WERI-Rb-1 (cell line): Measurements from ENCODE around the gene FIS1.
"Not testable (repeated sequence)": the region's sequence is repeated elsewhere in the genome, so short reads cannot be mapped to it uniquely, and the experiment has no call there.

Experiments used
- DNase-seq: peaks from one replicate; pipeline ENCODE4 v3.0.0-alpha.2; 2020
- H3K27ac ChIP-seq: fragments of 250-450 bp; sonication (Bioruptor Pico); 2 replicates; pipeline ENCODE4 v1.5.1; 2020; ENCODE audit warnings: mild to moderate bottlenecking, moderate library complexity
- H3K27me3 ChIP-seq: fragments of 250-450 bp; sonication (Bioruptor Pico); 2 replicates; pipeline ENCODE4 v1.5.1; 2021; ENCODE audit warnings: mild to moderate bottlenecking, low read depth, moderate library complexity; ENCODE audit not compliant: insufficient read depth, severe bottlenecking
- H3K36me3 ChIP-seq: fragments of 250-450 bp; sonication (Bioruptor Pico); 2 replicates; pipeline ENCODE4 v1.5.1; 2020; ENCODE audit warnings: mild to moderate bottlenecking, moderate library complexity
- H3K4me3 ChIP-seq: 2 replicates; pipeline ENCODE4 v1.5.1; 2011; ENCODE audit warnings: low read depth, mild to moderate bottlenecking, control low read depth, low read length
- H3K9me3 ChIP-seq: fragments of 250-450 bp; sonication (Bioruptor Pico); 2 replicates; pipeline ENCODE4 v1.5.1; 2021; ENCODE audit warnings: mild to moderate bottlenecking, moderate library complexity; ENCODE audit not compliant: severe bottlenecking
- CTCF ChIP-seq: IDR thresholded peaks from 2 replicates; pipeline ENCODE4 v1.5.1; 2011; ENCODE audit warnings: low read depth, mild to moderate bottlenecking, control low read depth, inconsistent platforms, low read length

FIS1 gene

GRCh38 chr7:101255796-101256195, 10.9 kb upstream of the FIS1 start:
- Histone ChIP-seq H3K36me3 (peaks cover 1% of the 10 kb centered on the region), H3K4me3 (no peak overlapping the region), H3K9me3 (no peaks in the 10 kb centered on the region), H3K27ac (no peak overlapping the region), H3K27me3 (peaks cover 66% of the 10 kb centered on the region)
- DNase-seq, result no peak
- no peak for TF ChIP-seq CTCF

- H3K36me3 ChIP-seq, H3K4me3 ChIP-seq, DNase-seq, H3K27ac ChIP-seq, H3K9me3 ChIP-seq: not testable (repeated sequence)
- H3K27me3 ChIP-seq, result peaks cover 49% of the 10 kb centered on the region
Observed at GRCh38 chr7:101253199-101253598, 8.3 kb upstream of the FIS1 start.

GRCh38 chr7:101251871-101252659, 7.2 kb upstream of the FIS1 start:
- TF ChIP-seq CTCF, result no peak
- H3K4me3 ChIP-seq, result peak overlapping the region; percentile 72
- peak; percentile 99 for DNase-seq
- peaks cover 39% of the 10 kb centered on the region for H3K27me3 ChIP-seq
- H3K9me3 ChIP-seq, result no peaks in the 10 kb centered on the region
- H3K36me3 ChIP-seq, result peaks cover 10% of the 10 kb centered on the region
- peak overlapping the region; percentile 75 for H3K27ac ChIP-seq

- no peak overlapping the region for H3K27ac ChIP-seq
- no peaks in the 10 kb centered on the region for H3K9me3 ChIP-seq
- H3K36me3 ChIP-seq, result peaks cover 16% of the 10 kb centered on the region
- TF ChIP-seq CTCF, result no peak
- no peak overlapping the region for H3K4me3 ChIP-seq
- DNase-seq, result no peak
- H3K27me3 ChIP-seq, result peaks cover 24% of the 10 kb centered on the region
Observed at GRCh38 chr7:101250324-101250723, 5.4 kb upstream of the FIS1 start.

- DNase-seq, result no peak
- Histone ChIP-seq H3K4me3 (no peak overlapping the region), H3K27me3 (peaks cover 9% of the 10 kb centered on the region), H3K9me3 (no peaks in the 10 kb centered on the region), H3K36me3 (peaks cover 21% of the 10 kb centered on the region), H3K27ac (no peak overlapping the region)
- TF ChIP-seq CTCF, result no peak
Observed at GRCh38 chr7:101248276-101248675, 3.4 kb upstream of the FIS1 start.

- peak overlapping the region; percentile 86 for H3K27ac ChIP-seq
- peaks cover 20% of the 10 kb centered on the region for H3K36me3 ChIP-seq
- no peak for DNase-seq
- H3K27me3 ChIP-seq, result no peaks in the 10 kb centered on the region
- no peak for TF ChIP-seq CTCF
- no peaks in the 10 kb centered on the region for H3K9me3 ChIP-seq
- H3K4me3 ChIP-seq, result peak overlapping the region; percentile 78
Observed at GRCh38 chr7:101245147-101245668, 327 bp upstream of the FIS1 start.
